ENCODE results near the gene LSM14B.

DNA sequence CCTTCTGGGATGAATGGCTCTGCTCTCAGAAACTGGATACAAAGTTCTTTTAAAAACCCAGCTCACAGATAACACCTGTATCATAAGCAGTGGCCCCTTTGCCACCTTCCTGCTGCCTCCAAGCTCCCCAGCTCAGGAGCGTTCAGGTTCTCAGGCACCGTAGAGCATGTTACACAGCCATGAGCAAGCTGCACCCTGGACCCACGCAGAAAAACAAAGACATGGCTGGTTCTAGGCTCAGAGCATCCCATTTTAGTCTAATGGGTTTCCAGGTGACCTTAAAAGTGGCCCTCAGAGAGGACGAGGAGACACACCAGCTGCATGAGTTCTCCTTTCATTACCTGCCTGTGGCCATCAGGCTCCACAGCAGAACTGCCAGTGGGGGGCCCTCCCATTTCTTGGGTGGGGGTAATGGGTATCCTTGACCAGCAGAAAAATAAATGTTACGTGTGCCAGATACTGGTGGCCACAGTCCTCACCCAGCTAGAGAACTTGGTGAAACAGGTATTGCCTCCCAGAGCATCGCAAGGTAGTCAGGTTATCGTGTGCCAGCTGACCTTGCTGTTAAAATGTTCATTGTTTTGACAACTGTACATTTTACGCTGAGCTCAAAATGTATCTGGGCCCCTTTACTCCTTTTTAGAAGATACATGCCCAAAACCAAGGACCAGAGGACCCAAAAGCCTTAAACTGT, 13.4 kb downstream of the LSM14B start:
- TF ChIP-seq, protein P1, sequence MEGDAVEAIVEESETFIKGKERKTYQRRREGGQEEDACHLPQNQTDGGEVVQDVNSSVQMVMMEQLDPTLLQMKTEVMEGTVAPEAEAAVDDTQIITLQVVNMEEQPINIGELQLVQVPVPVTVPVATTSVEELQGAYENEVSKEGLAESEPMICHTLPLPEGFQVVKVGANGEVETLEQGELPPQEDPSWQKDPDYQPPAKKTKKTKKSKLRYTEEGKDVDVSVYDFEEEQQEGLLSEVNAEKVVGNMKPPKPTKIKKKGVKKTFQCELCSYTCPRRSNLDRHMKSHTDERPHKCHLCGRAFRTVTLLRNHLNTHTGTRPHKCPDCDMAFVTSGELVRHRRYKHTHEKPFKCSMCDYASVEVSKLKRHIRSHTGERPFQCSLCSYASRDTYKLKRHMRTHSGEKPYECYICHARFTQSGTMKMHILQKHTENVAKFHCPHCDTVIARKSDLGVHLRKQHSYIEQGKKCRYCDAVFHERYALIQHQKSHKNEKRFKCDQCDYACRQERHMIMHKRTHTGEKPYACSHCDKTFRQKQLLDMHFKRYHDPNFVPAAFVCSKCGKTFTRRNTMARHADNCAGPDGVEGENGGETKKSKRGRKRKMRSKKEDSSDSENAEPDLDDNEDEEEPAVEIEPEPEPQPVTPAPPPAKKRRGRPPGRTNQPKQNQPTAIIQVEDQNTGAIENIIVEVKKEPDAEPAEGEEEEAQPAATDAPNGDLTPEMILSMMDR (IDR thresholded peaks at IDR 0.05), result no peak
- no peak for TF ChIP-seq EP300 (IDR thresholded peaks at IDR 0.05)
- no peak for TF ChIP-seq POLR2AphosphoS5 (IDR thresholded peaks at IDR 0.05)
- TF ChIP-seq POLR2A (IDR thresholded peaks at IDR 0.05), result no peak
